ENCODE results near the gene RHBDF1.

RHBDF1 gene

GRCh38 chr16:72561-73548 is at the start of gene RHBDF1:
RHBDF1 (minus strand) TSS chr16:72631; CDS start chr16:65015, 7,616 bp downstream.
- no peak for DNase-seq (ENCODE audit: low read depth, low spot score)

- DNase-seq (ENCODE audit: low read depth, low spot score) = no peak
Measured at GRCh38 chr16:120756-121155, 48.3 kb upstream of the RHBDF1 start.

GRCh38 chr16:119835-120491 is 47.5 kb upstream of the RHBDF1 start:
- no peak for DNase-seq (ENCODE audit: low read depth, low spot score)

GRCh38 chr16:119295-119694 is 46.9 kb upstream of the RHBDF1 start:
- no peak for DNase-seq (ENCODE audit: low read depth, low spot score)

GRCh38 chr16:118857-119256 is 46.4 kb upstream of the RHBDF1 start:
- no peak for DNase-seq (ENCODE audit: low read depth, low spot score)

- no peak for DNase-seq (ENCODE audit: low read depth, low spot score)
Measured at GRCh38 chr16:117379-118365, 45.2 kb upstream of the RHBDF1 start.

GRCh38 chr16:116015-116414 is 43.6 kb upstream of the RHBDF1 start:
- DNase-seq (ENCODE audit: low read depth, low spot score) = no peak

GRCh38 chr16:114327-114726 is 41.9 kb upstream of the RHBDF1 start:
- DNase-seq (ENCODE audit: low read depth, low spot score) = no peak

GRCh38 chr16:112153-112840 is 39.9 kb upstream of the RHBDF1 start:
- no peak for DNase-seq (ENCODE audit: low read depth, low spot score)

- DNase-seq (ENCODE audit: low read depth, low spot score) = peak; percentile 65
Measured at GRCh38 chr16:106623-107324, 34.3 kb upstream of the RHBDF1 start.

- DNase-seq (ENCODE audit: low read depth, low spot score) = no peak
Measured at GRCh38 chr16:105521-105920, 33.1 kb upstream of the RHBDF1 start.

- DNase-seq (ENCODE audit: low read depth, low spot score) = no peak
Measured at GRCh38 chr16:104928-105327, 32.5 kb upstream of the RHBDF1 start.

- no peak for DNase-seq (ENCODE audit: low read depth, low spot score)
Measured at GRCh38 chr16:104355-104754, 31.9 kb upstream of the RHBDF1 start.

- DNase-seq (ENCODE audit: low read depth, low spot score) = no peak
Measured at GRCh38 chr16:102060-102855, 29.8 kb upstream of the RHBDF1 start.

GRCh38 chr16:101586-101985 is 29.2 kb upstream of the RHBDF1 start:
- no peak for DNase-seq (ENCODE audit: low read depth, low spot score)

- no peak for DNase-seq (ENCODE audit: low read depth, low spot score)
Measured at GRCh38 chr16:100989-101388, 28.6 kb upstream of the RHBDF1 start.

GRCh38 chr16:97822-98221 is 25.4 kb upstream of the RHBDF1 start:
- DNase-seq (ENCODE audit: low read depth, low spot score) = no peak

GRCh38 chr16:96935-97381 is 24.5 kb upstream of the RHBDF1 start:
- DNase-seq (ENCODE audit: low read depth, low spot score) = peak; percentile 74

- DNase-seq (ENCODE audit: low read depth, low spot score) = no peak
Measured at GRCh38 chr16:94918-95265, 22.5 kb upstream of the RHBDF1 start.
